ENCODE results near the gene TSGA10IP.

The TSGA10IP gene

DNA sequence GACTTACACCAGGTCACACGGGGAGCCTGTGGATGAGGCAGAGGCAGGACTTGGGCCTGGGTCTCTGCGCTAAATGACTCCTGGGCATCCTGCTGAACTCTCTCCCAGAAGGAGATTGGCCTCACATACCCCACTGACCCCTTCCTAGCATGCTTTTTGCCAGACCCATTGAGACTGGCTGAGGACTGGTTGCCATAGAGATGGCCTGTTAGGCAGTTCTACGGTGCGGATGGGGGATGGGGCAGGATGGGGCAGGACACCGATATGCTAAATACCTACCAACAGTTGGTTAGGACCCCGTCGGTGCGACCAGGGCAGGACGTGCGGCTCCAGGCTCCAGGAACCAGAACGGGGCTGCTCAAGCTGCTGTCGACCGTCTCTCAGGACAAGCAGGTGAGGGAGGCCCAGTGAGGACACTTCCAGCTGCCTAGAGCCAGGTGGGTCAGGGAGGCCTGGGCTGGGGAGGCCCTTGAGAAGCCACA, at the start of gene TSGA10IP:
TSGA10IP (plus strand) TSS at position 51 of the 482 bp plus-strand sequence; CDS start at position 247, 196 bp downstream.
- DNase-seq (ENCODE audit: low read depth in 4 of 4, low spot score in 1 of 4): no peak

GRCh38 chr11:65895482-65895981, 49.7 kb upstream of the TSGA10IP start:
- DNase-seq (ENCODE audit: low read depth in 4 of 4, low spot score in 1 of 4): no peak

- DNase-seq (ENCODE audit: low read depth in 4 of 4, low spot score in 1 of 4): no peak
These were observed 49.0 kb upstream of the TSGA10IP start for GRCh38 chr11:65896034-65896999.

GRCh38 chr11:65897020-65897471, 48.2 kb upstream of the TSGA10IP start:
- DNase-seq (ENCODE audit: low read depth in 4 of 4, low spot score in 1 of 4): no peak

DNA sequence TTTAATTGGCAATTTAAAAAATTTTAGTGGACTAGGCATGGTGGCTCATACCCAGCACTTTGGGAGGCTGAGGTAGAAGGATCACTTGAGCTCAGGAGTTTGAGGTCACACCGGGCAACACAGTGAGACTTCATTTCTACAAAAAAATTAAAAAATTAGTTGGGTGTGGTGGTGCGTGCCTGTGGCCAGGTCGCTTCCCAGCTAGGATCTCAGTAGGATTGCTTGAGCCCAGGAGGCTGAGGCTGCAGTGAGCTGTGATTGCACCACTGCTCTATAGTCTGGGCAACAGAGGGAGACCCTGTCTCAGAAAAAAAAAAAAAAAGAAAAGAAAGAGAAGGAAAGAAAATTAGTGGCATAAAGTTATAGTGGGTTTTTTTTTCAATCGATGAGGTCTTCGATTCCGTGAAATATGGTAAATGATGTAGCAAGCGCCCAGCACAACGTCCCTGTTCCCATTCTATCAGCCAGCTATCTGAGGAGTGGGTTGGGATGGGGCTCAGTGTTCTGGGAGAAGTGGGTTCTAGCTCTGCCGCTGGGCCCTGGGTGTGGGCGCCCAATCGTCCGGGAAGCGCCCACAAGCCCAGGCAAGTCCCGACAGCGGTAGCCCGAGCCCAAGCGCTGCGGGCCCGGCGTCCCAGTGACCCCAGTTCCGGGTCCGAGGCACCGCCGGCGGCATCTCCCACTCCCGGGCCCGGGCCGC, 46.5 kb upstream of the TSGA10IP start:
- DNase-seq (ENCODE audit: low read depth in 4 of 4, low spot score in 1 of 4): no peak

DNA sequence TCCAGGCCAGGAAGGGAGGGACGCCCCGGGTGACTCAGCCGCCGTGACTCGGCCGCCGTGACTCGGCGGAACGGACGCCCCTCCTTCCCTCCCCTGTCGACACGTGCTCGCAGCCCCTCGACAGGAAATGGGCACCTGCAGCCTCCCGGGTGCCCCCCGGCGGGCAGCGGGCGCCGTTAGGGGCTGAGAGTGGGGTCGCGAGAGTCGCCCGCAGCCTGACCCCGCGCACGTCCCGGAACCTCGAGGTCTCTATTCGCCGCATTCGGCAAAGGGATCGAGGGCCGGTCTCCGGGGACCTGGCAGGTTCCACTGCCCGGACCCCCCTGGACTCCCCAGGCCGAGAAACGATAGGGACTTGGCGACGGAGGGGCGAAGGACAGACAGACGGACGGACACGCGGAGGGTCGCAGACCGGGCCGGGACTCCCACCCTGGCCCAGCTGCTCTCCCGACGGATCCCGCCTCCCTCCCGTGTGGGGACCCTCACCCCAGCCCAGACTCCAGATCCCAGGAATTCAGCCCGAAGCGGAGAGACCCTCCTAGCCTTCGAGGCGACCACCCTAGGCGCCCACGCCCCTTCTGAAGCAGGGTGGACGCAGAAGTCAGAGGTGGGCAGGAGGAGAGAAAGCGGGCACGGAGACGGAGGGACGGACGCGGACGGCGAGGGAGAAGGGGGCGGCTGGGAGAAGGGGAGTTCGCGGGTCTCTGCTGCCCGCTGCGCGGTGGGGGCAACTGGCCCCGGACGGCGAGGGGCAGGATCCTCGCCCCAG, 45.7 kb upstream of the TSGA10IP start:
- DNase-seq (ENCODE audit: low read depth in 4 of 4, low spot score in 1 of 4): peak in 3 of 4 experiments; percentile 58 to 78 (median 67)

DNA sequence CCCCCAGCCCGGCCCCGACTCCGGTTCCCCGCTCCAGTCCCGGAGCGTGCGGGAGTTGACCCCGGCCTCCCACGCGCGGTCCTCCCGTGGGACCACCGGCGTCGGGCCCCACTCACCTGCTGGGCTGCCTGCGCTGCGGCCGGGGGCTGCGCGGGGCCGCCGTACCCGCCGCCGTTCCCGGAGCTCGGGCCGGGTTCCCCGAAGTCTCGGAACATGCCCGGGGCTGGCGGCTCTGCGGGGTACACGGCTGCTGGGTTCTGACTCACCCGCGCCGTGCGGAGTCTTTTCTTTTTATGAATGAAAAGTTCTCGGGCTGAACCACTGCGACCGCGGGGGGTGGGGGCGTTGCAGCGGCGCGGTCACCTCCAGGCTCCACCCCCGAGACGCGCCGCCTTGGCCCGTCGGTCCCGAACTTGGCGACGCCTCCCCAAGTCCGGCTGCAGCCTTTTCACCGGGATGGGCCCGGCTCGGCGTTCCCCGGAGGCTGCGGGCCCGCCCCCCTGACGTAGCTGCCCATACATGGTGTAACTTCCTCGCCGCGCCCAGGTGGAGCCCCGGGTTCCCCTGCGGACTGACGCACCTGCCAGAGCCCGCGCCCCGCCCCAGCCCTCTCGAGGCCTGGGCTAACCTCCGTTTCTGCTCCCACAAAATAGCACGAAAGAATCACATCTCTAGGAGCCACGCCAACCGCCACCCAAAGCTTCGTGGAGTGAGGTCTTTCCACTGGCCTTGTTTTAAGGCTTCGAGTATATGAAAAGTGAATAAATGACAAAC, 45.0 kb upstream of the TSGA10IP start, which contains the start of gene FOSL1:
FOSL1 (minus strand) TSS at position 264 of the 774 bp plus-strand sequence; CDS start at position 215, 49 bp downstream.
- DNase-seq (ENCODE audit: low read depth in 4 of 4, low spot score in 1 of 4): peak; percentile 79 to 95 (median 84)

- no peak for DNase-seq (ENCODE audit: low read depth in 4 of 4, low spot score in 1 of 4)
These were observed 44.4 kb upstream of the TSGA10IP start for GRCh38 chr11:65900899-65901180.

DNA sequence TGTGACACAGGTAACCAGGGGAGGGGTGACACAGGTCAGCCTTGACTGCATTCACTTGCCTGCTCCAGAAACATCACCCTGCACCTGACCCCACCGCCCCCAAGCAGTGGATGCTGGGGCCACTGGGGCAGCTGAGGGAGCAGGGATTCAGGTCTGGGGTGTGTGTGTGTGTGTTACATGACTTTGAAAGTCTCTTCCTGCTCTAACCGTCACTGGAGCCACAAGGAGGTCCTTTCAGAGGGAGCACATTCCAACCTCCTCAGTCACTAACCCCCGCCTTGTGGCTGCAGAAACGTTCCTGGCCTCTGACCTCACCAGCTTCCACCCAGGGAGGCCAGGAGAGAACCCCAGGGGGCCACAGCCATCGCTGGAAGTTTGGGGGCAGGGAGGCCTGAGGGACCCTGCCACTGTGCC, 42.2 kb upstream of the TSGA10IP start:
- no peak for DNase-seq (ENCODE audit: low read depth in 4 of 4, low spot score in 1 of 4)

GRCh38 chr11:65903715-65904114, 41.6 kb upstream of the TSGA10IP start:
- DNase-seq (ENCODE audit: low read depth in 4 of 4, low spot score in 1 of 4): no peak

DNA sequence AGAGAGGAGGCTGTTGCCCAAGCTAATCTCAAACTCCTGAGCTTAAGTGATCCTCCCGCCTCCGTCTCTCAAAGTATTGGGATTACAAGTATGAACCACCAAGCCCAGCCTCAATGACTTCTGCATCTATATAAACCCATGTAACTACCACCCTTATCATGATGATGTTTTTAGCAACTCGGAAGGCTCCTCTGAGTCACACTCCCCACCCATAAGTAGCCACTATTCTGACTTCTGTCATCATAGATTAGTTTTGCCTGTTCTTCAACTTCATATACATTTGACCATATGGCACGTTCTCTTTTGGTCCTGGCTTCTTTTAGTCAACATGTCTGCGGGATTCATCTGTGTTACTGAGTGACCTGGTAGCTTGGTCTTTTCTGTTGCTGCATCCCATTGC, 38.7 kb upstream of the TSGA10IP start:
- DNase-seq (ENCODE audit: low read depth in 4 of 4, low spot score in 1 of 4): no peak

DNA sequence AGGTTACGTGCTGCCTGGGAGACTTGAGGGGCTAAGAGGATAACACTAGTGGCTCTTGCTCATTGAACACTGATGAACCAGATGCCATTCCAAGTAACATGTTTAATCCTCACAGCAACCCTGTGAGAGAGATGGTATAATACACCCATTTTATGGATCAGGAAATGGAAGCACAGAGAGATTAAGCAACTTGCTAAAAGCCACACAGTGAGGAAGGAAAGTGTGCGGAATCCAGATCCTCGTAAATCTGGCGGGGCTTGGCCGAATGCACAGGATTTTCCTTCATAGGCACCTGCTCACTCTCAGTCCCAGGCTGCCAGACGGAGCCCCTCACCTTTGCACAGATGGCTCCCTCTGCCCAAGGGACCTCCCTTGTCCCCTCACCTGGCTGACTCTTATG, 37.4 kb upstream of the TSGA10IP start:
- DNase-seq (ENCODE audit: low read depth in 4 of 4, low spot score in 1 of 4): no peak

DNA sequence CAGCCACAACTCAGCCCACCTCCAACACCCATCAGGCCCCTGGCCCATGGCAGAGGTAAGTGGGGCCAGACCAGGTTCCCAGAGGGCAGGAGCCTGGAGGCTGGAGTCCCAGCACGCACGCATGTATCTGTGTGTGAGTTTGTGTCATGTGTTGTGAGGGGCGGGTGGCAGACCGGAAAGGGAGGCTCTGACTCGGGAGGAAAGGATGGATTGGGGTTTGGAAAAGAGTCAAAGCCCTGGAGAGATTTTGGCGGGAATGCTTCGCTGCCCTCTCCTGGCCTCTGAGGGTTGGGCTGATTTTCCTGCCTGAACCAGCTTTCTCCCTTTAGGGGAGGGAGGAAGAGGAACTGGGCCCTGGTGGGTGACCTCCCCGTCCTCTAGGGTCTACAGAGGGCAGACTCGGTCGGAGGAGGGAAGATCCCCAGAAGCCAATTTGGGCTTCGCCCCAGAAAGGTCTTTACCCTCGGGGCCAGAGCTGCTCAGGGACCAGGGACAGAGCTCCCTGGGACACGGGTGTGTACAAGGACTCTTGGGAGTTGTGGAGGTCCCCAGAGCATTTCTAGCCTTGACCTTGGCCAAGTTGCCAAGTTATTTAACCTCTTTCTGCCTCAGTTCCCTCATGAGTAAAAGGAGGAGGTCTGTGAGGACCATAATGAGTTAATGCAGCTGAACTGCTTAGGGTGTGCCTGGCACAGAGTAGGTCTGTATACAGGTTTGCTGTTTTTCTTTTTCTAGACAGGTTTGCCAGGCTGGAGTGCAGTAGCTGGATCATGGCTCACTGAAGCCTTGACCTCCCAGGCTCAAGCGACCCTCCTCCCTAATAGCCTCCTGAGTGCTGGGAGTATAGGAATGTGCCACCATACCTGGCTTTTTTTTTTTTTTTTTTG, 33.4 kb upstream of the TSGA10IP start:
- DNase-seq (ENCODE audit: low read depth in 4 of 4, low spot score in 1 of 4): no peak

DNA sequence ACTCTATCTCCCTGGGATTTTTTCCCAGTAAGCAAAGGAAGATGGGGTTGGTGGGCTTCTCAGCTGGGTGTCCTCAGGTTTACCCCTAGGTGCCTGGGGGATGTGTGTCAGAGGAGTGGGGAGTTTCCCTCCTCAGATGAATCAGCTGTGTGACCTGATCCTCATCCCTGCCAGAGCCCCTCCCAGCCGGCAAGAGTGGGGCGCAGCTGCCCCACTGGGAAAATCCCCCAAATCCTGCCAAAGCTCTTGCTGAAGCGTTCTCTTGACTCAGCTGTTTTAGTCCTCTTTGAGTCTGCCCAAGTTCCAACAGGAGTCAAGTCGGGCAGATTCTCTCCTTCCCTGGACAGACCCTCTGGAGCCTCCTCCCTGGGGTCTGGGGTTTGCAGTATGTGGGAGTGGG, 32.4 kb upstream of the TSGA10IP start:
- no peak for DNase-seq (ENCODE audit: low read depth in 4 of 4, low spot score in 1 of 4)

DNA sequence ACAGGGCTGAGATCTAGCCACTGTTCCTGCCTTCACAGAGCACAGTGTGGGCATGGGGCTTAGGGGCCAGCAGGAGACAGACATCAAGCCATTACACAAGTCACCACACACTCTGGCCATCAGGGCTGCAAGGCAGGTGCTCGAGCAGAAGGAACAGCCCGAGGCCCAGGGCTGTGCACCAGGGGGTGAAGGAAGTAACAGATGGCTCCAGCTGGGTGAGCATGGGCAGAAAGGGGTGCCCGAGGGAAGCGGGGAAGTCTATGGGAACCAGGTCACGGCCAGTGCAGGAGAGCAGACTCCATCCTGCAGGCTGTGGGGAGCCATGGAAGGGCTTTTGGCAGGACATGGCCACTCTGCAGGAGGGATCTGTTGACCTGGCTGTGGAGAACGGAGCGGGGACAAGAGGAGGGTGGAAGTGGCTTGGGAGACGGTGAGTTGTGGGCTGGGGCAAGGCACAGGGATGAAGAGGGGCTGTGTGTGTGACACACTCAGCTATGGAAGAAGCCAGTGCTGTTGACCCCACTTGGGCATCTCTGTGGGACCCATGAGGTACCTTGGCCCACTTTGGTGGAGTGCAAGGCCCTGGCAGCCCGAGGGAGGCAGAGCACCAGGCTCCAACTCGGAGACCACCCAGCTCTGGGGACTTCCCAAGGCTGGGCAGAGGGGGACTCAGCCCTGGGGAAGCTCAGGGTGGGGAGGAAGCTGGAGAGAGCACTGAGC, 30.0 kb upstream of the TSGA10IP start:
- no peak for DNase-seq (ENCODE audit: low read depth in 4 of 4, low spot score in 1 of 4)

- no peak for DNase-seq (ENCODE audit: low read depth in 4 of 4, low spot score in 1 of 4)
These were observed 29.4 kb upstream of the TSGA10IP start for GRCh38 chr11:65915821-65916251.

GRCh38 chr11:65916391-65916790, 28.9 kb upstream of the TSGA10IP start:
- no peak for DNase-seq (ENCODE audit: low read depth in 4 of 4, low spot score in 1 of 4)

DNA sequence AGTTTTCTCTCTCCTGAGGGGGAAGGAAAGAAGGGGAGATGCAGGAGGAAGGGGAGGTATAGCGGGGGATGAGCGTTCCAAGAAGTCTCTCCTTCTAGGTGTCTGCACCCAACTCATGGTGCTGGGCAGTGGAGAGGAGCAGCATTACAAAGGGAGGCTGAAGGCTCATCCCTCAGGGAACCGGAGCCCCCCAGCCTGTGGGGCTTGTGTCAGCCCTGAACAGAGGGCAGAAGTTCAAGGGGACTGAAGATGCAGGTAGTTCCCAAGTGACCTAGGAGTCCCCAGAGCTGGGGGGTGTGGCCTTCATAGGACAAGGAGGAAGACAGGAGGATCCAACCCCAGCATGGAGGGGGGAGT, 28.2 kb upstream of the TSGA10IP start:
- DNase-seq (ENCODE audit: low read depth in 4 of 4, low spot score in 1 of 4): no peak

Data from stimulated activated CD4-positive, alpha-beta T cell treated with anti-CD3 and anti-CD28 coated beads, Interleukin-1b, Interleukin-23, amount 100 ng/mL, for 24 hours (primary cell).